ENCODE data around the gene ABCA8.

The ABCA8 gene

GRCh38 chr17:68870161-68870826 lies 84.9 kb downstream of the ABCA8 start:
- DNase-seq = peak in 1 of 2 donors; percentile 21

GRCh38 chr17:68868708-68869107 lies 86.5 kb downstream of the ABCA8 start:
- DNase-seq = no peak

- DNase-seq = peak; percentile 2 to 13
Observed at GRCh38 chr17:68867759-68868516, 87.3 kb downstream of the ABCA8 start.

GRCh38 chr17:68865584-68865983 lies 89.6 kb downstream of the ABCA8 start:
- no peak for DNase-seq

GRCh38 chr17:68863091-68863652 lies 92.0 kb downstream of the ABCA8 start:
- DNase-seq = no peak

GRCh38 chr17:68861602-68862001 lies 93.6 kb downstream of the ABCA8 start:
- DNase-seq = no peak

- no peak for DNase-seq
Observed at GRCh38 chr17:68860941-68861340, 94.3 kb downstream of the ABCA8 start.

- DNase-seq = no peak
Observed at GRCh38 chr17:68854452-68854851, 100.7 kb downstream of the ABCA8 start.

- no peak for DNase-seq
Observed at GRCh38 chr17:68853439-68853838, 101.8 kb downstream of the ABCA8 start.

- DNase-seq = no peak
Observed at GRCh38 chr17:68853036-68853435, 102.2 kb downstream of the ABCA8 start.

- no peak for DNase-seq
Observed at GRCh38 chr17:68851890-68852289, 103.3 kb downstream of the ABCA8 start.

- DNase-seq = no peak
Observed at GRCh38 chr17:68850749-68851510, 104.3 kb downstream of the ABCA8 start.

GRCh38 chr17:68849673-68850610 lies 105.2 kb downstream of the ABCA8 start:
- DNase-seq = no peak

GRCh38 chr17:68847711-68848110 lies 107.5 kb downstream of the ABCA8 start:
- no peak for DNase-seq

GRCh38 chr17:68843522-68843921 lies 111.7 kb downstream of the ABCA8 start:
- no peak for DNase-seq

- DNase-seq = peak in 1 of 2 donors; percentile 11
Observed at GRCh38 chr17:68840073-68840472, 115.1 kb downstream of the ABCA8 start.

- DNase-seq = no peak
Observed at GRCh38 chr17:68835071-68835470, 120.1 kb downstream of the ABCA8 start.

- DNase-seq = no peak
Observed at GRCh38 chr17:68834328-68834836, 120.8 kb downstream of the ABCA8 start.

GRCh38 chr17:68832109-68832802 lies 122.9 kb downstream of the ABCA8 start:
- peak; percentile 59 to 69 for DNase-seq

- no peak for DNase-seq
Observed at GRCh38 chr17:68831170-68831569, 124.0 kb downstream of the ABCA8 start.

- no peak for DNase-seq
Observed at GRCh38 chr17:68830313-68830712, 124.9 kb downstream of the ABCA8 start.
